ENCODE measurements around the gene CFAP221.

CFAP221 gene

GRCh38 chr2:119549241-119549640 is 5.0 kb downstream of the CFAP221 start:
- H3K36me3 ChIP-seq (replicated peaks; ENCODE audit: insufficient read depth, low read length), result no peaks in the 10 kb centered on the region
- no peaks in the 10 kb centered on the region for H3K4me1 ChIP-seq (ENCODE audit: low read length)
- H3K79me2 ChIP-seq (ENCODE audit: low read length), result no peaks in the 10 kb centered on the region
- H3K9me2 ChIP-seq (replicated peaks; ENCODE audit: insufficient read depth, low read length), result no peaks in the 10 kb centered on the region
- TF ChIP-seq EZH2 (optimal IDR thresholded peaks at IDR 0.05; ENCODE audit: low read depth, low read length) (no peak), EZH2phosphoT487 (IDR thresholded peaks at IDR 0.05; ENCODE audit: low read length) (no peak), CTCF (IDR thresholded peaks at IDR 0.05; ENCODE audit: low read length) (no peak)
- H3K4me3 ChIP-seq (ENCODE audit: low read length), result no peak overlapping the region
- DNase-seq, result no peak
- no peak overlapping the region for H3K27ac ChIP-seq (ENCODE audit: low read length)
- no peaks in the 10 kb centered on the region for H3K9me3 ChIP-seq (replicated peaks; ENCODE audit: insufficient read depth, low read length)
- H2AFZ ChIP-seq (ENCODE audit: low read length), result no peak overlapping the region
- H3K9ac ChIP-seq (ENCODE audit: low read length), result no peak overlapping the region
- no peaks in the 10 kb centered on the region for H3F3A ChIP-seq (ENCODE audit: insufficient read depth, low read length)
- H4K20me1 ChIP-seq (ENCODE audit: insufficient read depth, low read length), result no peaks in the 10 kb centered on the region
- peaks cover 8% of the 10 kb centered on the region; the same call in 1 of the 2 replicates for H3K27me3 ChIP-seq (replicated peaks; ENCODE audit: insufficient read depth, low read length)
- H3K4me2 ChIP-seq (ENCODE audit: low read depth, low read length), result no peak overlapping the region

GRCh38 chr2:119550346-119550745 is 6.1 kb downstream of the CFAP221 start:
- Histone ChIP-seq H3K4me3 (ENCODE audit: low read length) (no peak overlapping the region), H3K4me2 (ENCODE audit: low read depth, low read length) (no peak overlapping the region), H3K27ac (ENCODE audit: low read length) (no peak overlapping the region), H2AFZ (ENCODE audit: low read length) (no peak overlapping the region), H3K36me3 (replicated peaks; ENCODE audit: insufficient read depth, low read length) (no peaks in the 10 kb centered on the region), H3K9me3 (replicated peaks; ENCODE audit: insufficient read depth, low read length) (no peaks in the 10 kb centered on the region), H3F3A (ENCODE audit: insufficient read depth, low read length) (no peaks in the 10 kb centered on the region), H4K20me1 (ENCODE audit: insufficient read depth, low read length) (no peaks in the 10 kb centered on the region), H3K9ac (ENCODE audit: low read length) (no peak overlapping the region), H3K79me2 (ENCODE audit: low read length) (no peaks in the 10 kb centered on the region), H3K9me2 (replicated peaks; ENCODE audit: insufficient read depth, low read length) (no peaks in the 10 kb centered on the region), H3K27me3 (replicated peaks; ENCODE audit: insufficient read depth, low read length) (peaks cover 4% of the 10 kb centered on the region; the same call in 1 of the 2 replicates), H3K4me1 (ENCODE audit: low read length) (no peaks in the 10 kb centered on the region)
- no peak for DNase-seq
- TF ChIP-seq CTCF (IDR thresholded peaks at IDR 0.05; ENCODE audit: low read length), result no peak
- TF ChIP-seq EZH2 (optimal IDR thresholded peaks at IDR 0.05; ENCODE audit: low read depth, low read length), result no peak
- TF ChIP-seq EZH2phosphoT487 (IDR thresholded peaks at IDR 0.05; ENCODE audit: low read length), result no peak

- H3K27me3 ChIP-seq (replicated peaks; ENCODE audit: insufficient read depth, low read length), result no peaks in the 10 kb centered on the region
- H3F3A ChIP-seq (ENCODE audit: insufficient read depth, low read length), result no peaks in the 10 kb centered on the region
- H3K4me2 ChIP-seq (ENCODE audit: low read depth, low read length), result no peak overlapping the region
- no peak overlapping the region for H2AFZ ChIP-seq (ENCODE audit: low read length)
- H3K4me1 ChIP-seq (ENCODE audit: low read length), result no peaks in the 10 kb centered on the region
- no peak overlapping the region for H3K4me3 ChIP-seq (ENCODE audit: low read length)
- no peaks in the 10 kb centered on the region for H3K9me2 ChIP-seq (replicated peaks; ENCODE audit: insufficient read depth, low read length)
- H3K27ac ChIP-seq (ENCODE audit: low read length), result no peak overlapping the region
- no peaks in the 10 kb centered on the region for H3K36me3 ChIP-seq (replicated peaks; ENCODE audit: insufficient read depth, low read length)
- no peak overlapping the region for H3K9ac ChIP-seq (ENCODE audit: low read length)
- H3K9me3 ChIP-seq (replicated peaks; ENCODE audit: insufficient read depth, low read length), result no peaks in the 10 kb centered on the region
- TF ChIP-seq CTCF (IDR thresholded peaks at IDR 0.05; ENCODE audit: low read length) (no peak), EZH2phosphoT487 (IDR thresholded peaks at IDR 0.05; ENCODE audit: low read length) (no peak), EZH2 (optimal IDR thresholded peaks at IDR 0.05; ENCODE audit: low read depth, low read length) (no peak)
- DNase-seq, result no peak
- H3K79me2 ChIP-seq (ENCODE audit: low read length), result no peaks in the 10 kb centered on the region
- no peaks in the 10 kb centered on the region for H4K20me1 ChIP-seq (ENCODE audit: insufficient read depth, low read length)
Observed at GRCh38 chr2:119550856-119551255, 6.6 kb downstream of the CFAP221 start.
